Gastrocnemius medialis (tissue), 4 donors: ENCODE results near the gene ANKS1B.

Experiments used
- POLR2A ChIP-seq, 2 donors: fragments of 450-650 bp; IDR thresholded peaks; one replicate each; pipeline ENCODE4 v1.6.1; 2017; ENCODE audit warnings: antibody characterized with exemption in 2 of 2, mild to moderate bottlenecking in 2 of 2, moderate library complexity in 2 of 2
- TF ChIP-seq, protein P1 (sequence below), 5 experiments: fragments of 450-650 bp in 3 of 5; fragments of 200-600 bp in 2 of 5; sonication (generic) in 2 of 5; IDR thresholded peaks in 4 of 5; conservative IDR thresholded peaks in 1 of 5; 1 replicate in 4 of 5; 2 replicates in 1 of 5; pipeline ENCODE4 v1.5.1; 2016 to 2019; ENCODE audit warnings: antibody characterized with exemption in 5 of 5, mild to moderate bottlenecking in 3 of 5, moderate library complexity in 3 of 5

DNA sequence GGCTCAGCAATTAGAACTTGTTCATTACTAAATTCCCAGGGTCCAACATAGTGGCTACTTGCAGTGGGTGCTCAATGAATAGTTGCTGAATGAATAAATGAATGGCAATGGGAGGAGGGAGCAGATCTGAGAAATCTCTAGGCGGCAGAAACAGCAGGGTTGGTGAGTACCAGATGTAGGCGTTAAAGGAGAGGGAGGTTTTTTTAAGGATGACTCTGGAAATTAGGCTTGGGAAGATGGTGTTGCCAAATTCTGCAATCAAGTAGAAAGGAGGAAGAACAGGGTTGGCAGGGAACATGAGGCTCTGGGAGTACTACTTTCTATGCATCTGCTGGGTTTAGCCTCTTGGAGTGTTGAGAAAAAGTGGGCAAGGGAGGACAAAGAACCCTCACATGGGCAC lies 1132.6 kb downstream of the ANKS1B start:
- TF ChIP-seq, protein P1, sequence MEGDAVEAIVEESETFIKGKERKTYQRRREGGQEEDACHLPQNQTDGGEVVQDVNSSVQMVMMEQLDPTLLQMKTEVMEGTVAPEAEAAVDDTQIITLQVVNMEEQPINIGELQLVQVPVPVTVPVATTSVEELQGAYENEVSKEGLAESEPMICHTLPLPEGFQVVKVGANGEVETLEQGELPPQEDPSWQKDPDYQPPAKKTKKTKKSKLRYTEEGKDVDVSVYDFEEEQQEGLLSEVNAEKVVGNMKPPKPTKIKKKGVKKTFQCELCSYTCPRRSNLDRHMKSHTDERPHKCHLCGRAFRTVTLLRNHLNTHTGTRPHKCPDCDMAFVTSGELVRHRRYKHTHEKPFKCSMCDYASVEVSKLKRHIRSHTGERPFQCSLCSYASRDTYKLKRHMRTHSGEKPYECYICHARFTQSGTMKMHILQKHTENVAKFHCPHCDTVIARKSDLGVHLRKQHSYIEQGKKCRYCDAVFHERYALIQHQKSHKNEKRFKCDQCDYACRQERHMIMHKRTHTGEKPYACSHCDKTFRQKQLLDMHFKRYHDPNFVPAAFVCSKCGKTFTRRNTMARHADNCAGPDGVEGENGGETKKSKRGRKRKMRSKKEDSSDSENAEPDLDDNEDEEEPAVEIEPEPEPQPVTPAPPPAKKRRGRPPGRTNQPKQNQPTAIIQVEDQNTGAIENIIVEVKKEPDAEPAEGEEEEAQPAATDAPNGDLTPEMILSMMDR (IDR thresholded peaks at IDR 0.05 in 4 of 5, conservative IDR thresholded peaks at IDR 0.05 in 1 of 5) = no peak
- TF ChIP-seq POLR2A (IDR thresholded peaks at IDR 0.05) = no peak
